Keratinocyte (primary cell): ENCODE results near the gene CNNM2. TPM values are rescaled to one million over a fixed set of nuclear protein-coding genes. Genes with fewer than 3 reads are reported as not detected.
"Not testable (repeated sequence)": the region's sequence is repeated elsewhere in the genome, so short reads cannot be mapped to it uniquely, and the experiment has no call there.

ENCODE experiments used
- DNase-seq: peaks from one replicate; pipeline ENCODE4 v3.0.0-alpha.2; 2011; ENCODE audit warnings: low read depth, missing footprints, low spot score
- FAIRE-seq: peaks from 2 replicates; lab custom pipeline; 2011; peaks lifted over from hg19 to GRCh38; lab: Jason Lieb, UNC
- H2AFZ ChIP-seq: 2 replicates; pipeline ENCODE4 v1.6.0; 2012; ENCODE audit warnings: low read length, control low read depth, inconsistent platforms; ENCODE audit not compliant: control insufficient read depth
- H3K27ac ChIP-seq: 2 replicates; pipeline ENCODE4 v1.5.1; 2011; ENCODE audit warnings: low read length; ENCODE audit not compliant: control insufficient read depth, insufficient read depth
- H3K27me3 ChIP-seq: 3 replicates; pipeline ENCODE4 v1.6.0; 2011; ENCODE audit warnings: low read length; ENCODE audit not compliant: control insufficient read depth, insufficient read depth; ENCODE audit errors: extremely low read depth
- H3K36me3 ChIP-seq, 2 experiments: 2 replicates in 1 of 2; 3 replicates in 1 of 2; pipeline ENCODE4 v1.5.1; 2011; ENCODE audit warnings: low read length in 2 of 2, mild to moderate bottlenecking in 1 of 2; ENCODE audit not compliant: control insufficient read depth in 2 of 2, insufficient read depth in 2 of 2; ENCODE audit errors: extremely low read depth in 1 of 2
- H3K4me1 ChIP-seq: 3 replicates; pipeline ENCODE4 v1.5.1; 2011; ENCODE audit warnings: low read length; ENCODE audit not compliant: control insufficient read depth, insufficient read depth; ENCODE audit errors: extremely low read depth
- H3K4me2 ChIP-seq: 3 replicates; pipeline ENCODE4 v1.6.0; 2011; ENCODE audit warnings: low read depth, low read length; ENCODE audit not compliant: control insufficient read depth, insufficient read depth; ENCODE audit errors: extremely low read depth
- H3K4me3 ChIP-seq, 3 experiments: fragments of 200-600 bp in 1 of 3; sonication (generic) in 1 of 3; 2 replicates in 2 of 3; 3 replicates in 1 of 3; pipeline ENCODE4 v1.5.1; 2011 to 2016; ENCODE audit warnings: low read length in 3 of 3, mild to moderate bottlenecking in 3 of 3, control low read depth in 2 of 3, inconsistent platforms in 1 of 3, low read depth in 1 of 3, mixed read lengths in 1 of 3, mixed run types in 1 of 3, moderate library complexity in 1 of 3; ENCODE audit not compliant: control insufficient read depth in 2 of 3, insufficient read depth in 2 of 3; ENCODE audit errors: extremely low read depth in 1 of 3
- H3K79me2 ChIP-seq: 2 replicates; pipeline ENCODE4 v1.6.0; 2012; ENCODE audit warnings: low read length; ENCODE audit not compliant: control insufficient read depth, insufficient read depth
- H3K9ac ChIP-seq: 3 replicates; pipeline ENCODE4 v1.6.0; 2011; ENCODE audit warnings: low read length; ENCODE audit not compliant: control insufficient read depth, insufficient read depth; ENCODE audit errors: extremely low read depth
- H3K9me1 ChIP-seq: 3 replicates; pipeline ENCODE4 v1.6.0; 2011; ENCODE audit warnings: low read length; ENCODE audit not compliant: control insufficient read depth, insufficient read depth; ENCODE audit errors: extremely low read depth
- H3K9me3 ChIP-seq: 2 replicates; pipeline ENCODE4 v1.5.1; 2012; ENCODE audit warnings: low read depth, low read length; ENCODE audit not compliant: control insufficient read depth
- H4K20me1 ChIP-seq: 3 replicates; pipeline ENCODE4 v1.6.0; 2011; ENCODE audit warnings: low read length; ENCODE audit not compliant: control insufficient read depth, insufficient read depth; ENCODE audit errors: extremely low read depth
- CTCF ChIP-seq, 3 experiments: IDR thresholded peaks in 1 of 3; conservative IDR thresholded peaks in 1 of 3; optimal IDR thresholded peaks in 1 of 3; 2 replicates in 2 of 3; 3 replicates in 1 of 3; pipeline versions ENCODE3 to v1.5.1; 2011; ENCODE audit warnings: low read length in 3 of 3, mild to moderate bottlenecking in 3 of 3, moderate library complexity in 2 of 3, control low read depth in 1 of 3, inconsistent platforms in 1 of 3; ENCODE audit not compliant: insufficient read depth in 2 of 3; ENCODE audit errors: extremely low read depth in 1 of 3
- EZH2 ChIP-seq: IDR thresholded peaks from one replicate; pipeline ENCODE4 v1.6.1; 2012; ENCODE audit warnings: inconsistent platforms, mild to moderate bottlenecking, low read length, moderate library complexity
- dilution Hi-C: fragments of 300-500 bp; cut with MboI; formaldehyde crosslinking; loops from one replicate; pipeline ENCODE4 v1.7.0; 2020; ENCODE audit warnings: low sequenced_read_pairs; ENCODE audit not compliant: extremely low pct_ligation_motif_present
- polyA plus RNA-seq, 5 experiments: library from polyadenylated mRNA; depleted of rRNA in 3 of 5; stranded (reverse) in 3 of 5; stranded (forward) in 1 of 5; unstranded in 1 of 5; fragments of >200 nt; gene quantifications; 1 replicate in 1 of 5; 2 replicates in 3 of 5; 3 replicates in 1 of 5; pipeline versions ENCODE4 v1.2.1 to v1.2.3, GENCODE V29; 2011 to 2012; ENCODE audit warnings: missing spikeins in 2 of 5, low read depth in 1 of 5, low replicate concordance in 1 of 5

CNNM2 gene
- polyA plus RNA-seq, 1 donor (not counting 4 experiments of a cell fraction or from before 2014, with no cell fraction given): 1.5 TPM

GRCh38 chr10:102963756-102964025 lies 45.6 kb downstream of the CNNM2 start:
- Histone ChIP-seq H3K4me3 (no peak overlapping the region), H4K20me1 (no peaks in the 10 kb centered on the region), H3K79me2 (no peaks in the 10 kb centered on the region), H3K9ac (no peak overlapping the region), H3K4me1 (peaks cover 5% of the 10 kb centered on the region), H3K4me2 (no peak overlapping the region), H3K27me3 (no peaks in the 10 kb centered on the region), H3K36me3 (no peaks in the 10 kb centered on the region), H3K9me3 (no peaks in the 10 kb centered on the region), H3K9me1 (no peaks in the 10 kb centered on the region), H2AFZ (no peak overlapping the region), H3K27ac (no peak overlapping the region)
- TF ChIP-seq EZH2 (no peak), CTCF (optimal IDR thresholded peaks at IDR 0.05 in 1 of 3, IDR thresholded peaks at IDR 0.05 in 1 of 3, conservative IDR thresholded peaks at IDR 0.05 in 1 of 3; ENCODE audit: extremely low read depth in 1 of 3, insufficient read depth in 2 of 3, low read length in 3 of 3) (no peak)
- FAIRE-seq (no peak), DNase-seq (no peak)
- dilution Hi-C loops: no loop called here

GRCh38 chr10:102964064-102964463 lies 46.0 kb downstream of the CNNM2 start:
- H3K9me3 ChIP-seq, H3K4me3 ChIP-seq, H2AFZ ChIP-seq, H3K36me3 ChIP-seq, dilution Hi-C loops, H3K4me2 ChIP-seq, H3K79me2 ChIP-seq, H3K27me3 ChIP-seq, H3K9me1 ChIP-seq, H3K27ac ChIP-seq, H4K20me1 ChIP-seq, DNase-seq, H3K9ac ChIP-seq, FAIRE-seq, H3K4me1 ChIP-seq: not testable (repeated sequence)

GRCh38 chr10:102964713-102965112 lies 46.6 kb downstream of the CNNM2 start:
- FAIRE-seq (no peak), DNase-seq (no peak)
- TF ChIP-seq EZH2 (no peak), CTCF (optimal IDR thresholded peaks at IDR 0.05 in 1 of 3, IDR thresholded peaks at IDR 0.05 in 1 of 3, conservative IDR thresholded peaks at IDR 0.05 in 1 of 3; ENCODE audit: extremely low read depth in 1 of 3, insufficient read depth in 2 of 3, low read length in 3 of 3) (no peak)
- peaks cover 5% of the 10 kb centered on the region for H3K4me1 ChIP-seq
- H3K9ac ChIP-seq: no peak overlapping the region
- no peak overlapping the region for H3K27ac ChIP-seq
- dilution Hi-C loops: no loop called here
- H3K9me3 ChIP-seq: no peaks in the 10 kb centered on the region
- H3K36me3 ChIP-seq: no peaks in the 10 kb centered on the region
- H3K9me1 ChIP-seq: no peaks in the 10 kb centered on the region
- H3K4me3 ChIP-seq: no peak overlapping the region
- no peaks in the 10 kb centered on the region for H4K20me1 ChIP-seq
- no peaks in the 10 kb centered on the region for H3K79me2 ChIP-seq
- H3K27me3 ChIP-seq: no peaks in the 10 kb centered on the region
- no peak overlapping the region for H2AFZ ChIP-seq
- no peak overlapping the region for H3K4me2 ChIP-seq
